K562 (cell line): ENCODE measurements around the gene RAD51AP2. TPM values are rescaled to one million over a fixed set of nuclear protein-coding genes. Genes with fewer than 3 reads are reported as not detected.

Experiments
- ATF2 ChIP-seq: sonication (generic); formaldehyde crosslinking; IDR thresholded peaks from 2 replicates; pipeline ENCODE4 v1.8.1; 2022; ENCODE audit warnings: missing genetic modification reagents
- CHD4 ChIP-seq: fragments of 200-600 bp; sonication (generic); IDR thresholded peaks from 3 replicates; pipeline ENCODE4 v1.6.1; 2012; ENCODE audit warnings: low read depth, mild to moderate bottlenecking, mixed read lengths, low read length, inconsistent platforms; ENCODE audit not compliant: insufficient read depth, insufficient replicate concordance, poor library complexity, severe bottlenecking
- CTCF ChIP-seq, 3 experiments: IDR thresholded peaks in 2 of 3; conservative IDR thresholded peaks in 1 of 3; 2 replicates each; pipeline ENCODE4 v1.5.1; 2011 to 2012; ENCODE audit warnings: low read length in 3 of 3, mild to moderate bottlenecking in 3 of 3, control low read depth in 2 of 3, improper control_type of control experiment in 1 of 3, inconsistent platforms in 1 of 3, low read depth in 1 of 3, mixed read lengths in 1 of 3, moderate library complexity in 1 of 3; ENCODE audit not compliant: insufficient read depth in 2 of 3
- DPF2 ChIP-seq: fragments of 450-650 bp; IDR thresholded peaks from 2 replicates; pipeline ENCODE4 v1.6.1; 2016
- ELF1 ChIP-seq: fragments of 200-800 bp; sonication (Bioruptor generic); IDR thresholded peaks from 2 replicates; pipeline ENCODE4 v1.6.1; 2016; ENCODE audit warnings: missing genetic modification characterization, missing compliant biosample characterization
- FOXP1 ChIP-seq: sonication (generic); formaldehyde crosslinking; IDR thresholded peaks from 2 replicates; pipeline ENCODE4 v1.8.0; 2022; ENCODE audit warnings: mild to moderate bottlenecking, missing genetic modification reagents
- GATA2 ChIP-seq: sonication (generic); formaldehyde crosslinking; IDR thresholded peaks from 2 replicates; pipeline ENCODE4 v1.4.0; 2020; ENCODE audit warnings: mild to moderate bottlenecking, missing genetic modification reagents
- GMEB1 ChIP-seq: fragments of 250-450 bp; sonication (Bioruptor Pico); IDR thresholded peaks from 2 replicates; pipeline ENCODE4 v1.4.0; 2020; ENCODE audit warnings: mild to moderate bottlenecking
- HDAC3 ChIP-seq: fragments of 450-650 bp; IDR thresholded peaks from 2 replicates; pipeline ENCODE4 v1.6.1; 2018; ENCODE audit warnings: borderline replicate concordance, mild to moderate bottlenecking, moderate library complexity; ENCODE audit not compliant: partially characterized antibody
- MCM7 ChIP-seq, 2 experiments: fragments of 450-650 bp; IDR thresholded peaks; 2 replicates each; pipeline ENCODE4 v1.6.1; 2016 to 2018
- MTA1 ChIP-seq: fragments of 450-650 bp; IDR thresholded peaks from 2 replicates; pipeline ENCODE4 v1.6.1; 2017; ENCODE audit warnings: borderline replicate concordance
- PPARD ChIP-seq: fragments of 250-450 bp; sonication (Bioruptor Pico); IDR thresholded peaks from 2 replicates; pipeline ENCODE4 v1.8.0; 2022; ENCODE audit warnings: inconsistent platforms, mild to moderate bottlenecking, moderate library complexity
- RAD21 ChIP-seq, 2 experiments: fragments of 250-450 bp in 1 of 2; fragments of 450-650 bp in 1 of 2; sonication (Bioruptor Pico) in 1 of 2; formaldehyde crosslinking in 1 of 2; IDR thresholded peaks in 1 of 2; conservative IDR thresholded peaks in 1 of 2; 2 replicates each; pipeline versions ENCODE4 v1.4.0 to v1.8.0; 2020 to 2022; ENCODE audit warnings: mild to moderate bottlenecking in 2 of 2, moderate library complexity in 1 of 2
- SP1 ChIP-seq: sonication (generic); formaldehyde crosslinking; IDR thresholded peaks from 2 replicates; pipeline ENCODE4 v1.8.1; 2022; ENCODE audit warnings: mild to moderate bottlenecking, missing genetic modification reagents
- TAF1 ChIP-seq: IDR thresholded peaks from 2 replicates; pipeline ENCODE4 v1.6.1; 2011; ENCODE audit warnings: mild to moderate bottlenecking, low read length, moderate library complexity; ENCODE audit not compliant: insufficient read depth, control insufficient read depth, severe bottlenecking; ENCODE audit errors: extremely low read depth
- TARDBP ChIP-seq: fragments of 450-650 bp; IDR thresholded peaks from 2 replicates; pipeline ENCODE4 v1.6.1; 2016
- TCF7 ChIP-seq: sonication (generic); IDR thresholded peaks from 2 replicates; pipeline ENCODE4 v1.6.1; 2016; ENCODE audit warnings: antibody characterized with exemption, borderline replicate concordance
- ZBTB9 ChIP-seq: fragments of 450-650 bp; formaldehyde crosslinking; IDR thresholded peaks from 2 replicates; pipeline ENCODE4 v1.4.0; 2020; ENCODE audit warnings: mild to moderate bottlenecking, moderate library complexity
- ZKSCAN1 ChIP-seq: fragments of 150-350 bp; IDR thresholded peaks from 2 replicates; pipeline ENCODE4 v1.6.1; 2016; ENCODE audit warnings: low read depth, low read length
- ZNF175 ChIP-seq: fragments of 200-800 bp; sonication (Bioruptor generic); IDR thresholded peaks from 2 replicates; pipeline ENCODE4 v1.6.1; 2016; ENCODE audit warnings: low read depth, mild to moderate bottlenecking, missing genetic modification characterization, missing compliant biosample characterization
- ZNF583 ChIP-seq: fragments of 250-450 bp; sonication (Bioruptor Pico); IDR thresholded peaks from 2 replicates; pipeline ENCODE4 v1.4.0; 2020
- polyA plus RNA-seq, 8 experiments: library from polyadenylated mRNA; depleted of rRNA in 4 of 8; stranded (reverse) in 5 of 8; unstranded in 3 of 8; fragments of >200 nt; fragmentation: Nextera tagmentation in 2 of 8; fragmentation: Illumina TruSeq in 1 of 8; extraction: Ambion mirVana in 2 of 8; extraction: Trizol in 1 of 8; gene quantifications; 2 replicates each; pipeline versions ENCODE4 v1.2.1 to v1.2.3, GENCODE V29; 2011 to 2014; ENCODE audit warnings: inconsistent platforms in 1 of 8, missing spikeins in 1 of 8
- total RNA-seq, 7 experiments: library from RNA; depleted of rRNA in 6 of 7; stranded (reverse); fragments of >200 nt in 6 of 7; fragmentation: Illumina TruSeq in 2 of 7; extraction: Trizol in 2 of 7; gene quantifications; 2 replicates each; pipeline versions ENCODE4 v1.2.1 to v1.2.3, GENCODE V29; 2011 to 2021; ENCODE audit warnings: low replicate concordance in 1 of 7

The RAD51AP2 gene
- total and polyA plus RNA-seq, 9 of the 15 experiments (the other 6 are each of a cell fraction or from before 2014, with no cell fraction given), result 0.01 to 0.04 (median 0.04) TPM; not detected in 6

- TF ChIP-seq GATA2, result no peak
- TF ChIP-seq CHD4, result no peak
- peak; percentile 78 for TF ChIP-seq TAF1
- TF ChIP-seq ZNF175 (CRISPR knock-in tag), result no peak
- no peak for TF ChIP-seq PPARD (CRISPR knock-in tag)
- no peak for TF ChIP-seq ZBTB9
- TF ChIP-seq SP1 (CRISPR knock-in tag), result peak; percentile 100
- no peak for TF ChIP-seq TARDBP
- TF ChIP-seq ZKSCAN1, result no peak
- no peak for TF ChIP-seq GMEB1 (CRISPR knock-in tag)
- TF ChIP-seq DPF2, result peak; percentile 22; the same call in 1 of the 2 replicates
- TF ChIP-seq MTA1, result no peak
- no peak for TF ChIP-seq RAD21 (CRISPR knock-in tag; conservative IDR thresholded peaks at IDR 0.05 in 1 of 2, IDR thresholded peaks at IDR 0.05 in 1 of 2)
- TF ChIP-seq ATF2, result no peak
- peak in 1 of 3 experiments; percentile 76; a peak in 2 of 6 replicates for TF ChIP-seq CTCF (IDR thresholded peaks at IDR 0.05 in 2 of 3, conservative IDR thresholded peaks at IDR 0.05 in 1 of 3; ENCODE audit: insufficient read depth in 2 of 3, low read depth in 1 of 3, low read length in 3 of 3)
- TF ChIP-seq MCM7 (IDR thresholded peaks at IDR 0.05), result no peak
- no peak for TF ChIP-seq HDAC3
- TF ChIP-seq FOXP1 (CRISPR knock-in tag), result no peak
- no peak for TF ChIP-seq TCF7
- TF ChIP-seq ELF1, result peak; percentile 40; the same call in 1 of the 2 replicates
- no peak for TF ChIP-seq ZNF583
Observed at GRCh38 chr2:17518212-17519154, at the start of gene RAD51AP2 (continued).
